SK-N-SH (cell line): ENCODE results near the gene TEX44. TPM values are rescaled to one million over a fixed set of nuclear protein-coding genes. Genes with fewer than 3 reads are reported as not detected.

Experiments
- CTCF ChIA-PET: fragments of 300-600, 350-600 bp; formaldehyde crosslinking; extraction: SDS; loops from one replicate; lab custom pipeline; 2021; lab: Yijun Ruan, JAX
- POLR2A ChIA-PET: fragments of 350-600 bp; sonication (Branson Sonifier 250); formaldehyde crosslinking; extraction: SDS; loops from one replicate; lab custom pipeline; 2020; ENCODE audit warnings: antibody characterized with exemption, inconsistent platforms; lab: Yijun Ruan, JAX
- DNase-seq: peaks from one replicate; pipeline ENCODE4 v3.0.0; 2012
- H2AFZ ChIP-seq: fragments of 200-600 bp; sonication (generic); 2 replicates; pipeline ENCODE4 v1.8.1; 2016; ENCODE audit warnings: antibody characterized with exemption, mild to moderate bottlenecking, low read depth
- H3F3A ChIP-seq: fragments of 200-600 bp; sonication (generic); replicated peaks from 2 replicates; pipeline ENCODE3; 2016; ENCODE audit warnings: antibody characterized with exemption, mild to moderate bottlenecking; ENCODE audit not compliant: insufficient read depth
- H3K27ac ChIP-seq, 2 experiments: fragments of 200-500 bp in 1 of 2; fragments of 200-600 bp in 1 of 2; sonication (Bioruptor generic) in 1 of 2; sonication (generic), shearing (Covaris generic) in 1 of 2; 2 replicates each; pipeline versions ENCODE4 v1.5.1 to v1.6.1; 2014 to 2016; ENCODE audit warnings: low read depth in 2 of 2, inconsistent platforms in 1 of 2, low read length in 1 of 2, mild to moderate bottlenecking in 1 of 2, mixed read lengths in 1 of 2
- H3K27me3 ChIP-seq: fragments of 200-600 bp; sonication (generic), shearing (Covaris generic); 2 replicates; pipeline ENCODE4 v1.6.1; 2016; ENCODE audit warnings: mixed run types; ENCODE audit not compliant: insufficient read depth
- H3K36me3 ChIP-seq, 2 experiments: fragments of 200-500 bp in 1 of 2; fragments of 200-600 bp in 1 of 2; sonication (Bioruptor generic) in 1 of 2; sonication (generic) in 1 of 2; replicated peaks in 1 of 2; 2 replicates each; pipeline versions ENCODE3 to v1.5.1; 2014 to 2016; ENCODE audit warnings: low read length in 1 of 2, mild to moderate bottlenecking in 1 of 2; ENCODE audit not compliant: insufficient read depth in 2 of 2, control insufficient read depth in 1 of 2
- H3K4me1 ChIP-seq, 2 experiments: fragments of 200-500 bp in 1 of 2; fragments of 200-600 bp in 1 of 2; sonication (Bioruptor generic) in 1 of 2; sonication (generic), shearing (Covaris generic) in 1 of 2; 2 replicates each; pipeline versions ENCODE4 v1.5.1 to v1.6.1; 2014 to 2016; ENCODE audit warnings: low read depth in 1 of 2, low read length in 1 of 2, mixed run types in 1 of 2; ENCODE audit not compliant: insufficient read depth in 2 of 2, control insufficient read depth in 1 of 2
- H3K4me2 ChIP-seq: fragments of 200-600 bp; sonication (generic), shearing (Covaris generic); 2 replicates; pipeline ENCODE4 v1.6.1; 2017; ENCODE audit warnings: mixed run types
- H3K4me3 ChIP-seq, 2 experiments: fragments of 200-500 bp in 1 of 2; fragments of 200-600 bp in 1 of 2; sonication (Bioruptor generic) in 1 of 2; sonication (generic), shearing (Covaris generic) in 1 of 2; 2 replicates each; pipeline versions ENCODE4 v1.5.1 to v1.8.1; 2014 to 2016; ENCODE audit warnings: low read depth in 2 of 2, inconsistent platforms in 1 of 2, low read length in 1 of 2, mild to moderate bottlenecking in 1 of 2, mixed read lengths in 1 of 2, moderate library complexity in 1 of 2
- H3K79me2 ChIP-seq: fragments of 200-600 bp; sonication (generic); 2 replicates; pipeline ENCODE4 v1.8.1; 2017; ENCODE audit warnings: mild to moderate bottlenecking; ENCODE audit not compliant: insufficient read depth
- H3K9ac ChIP-seq: fragments of 200-600 bp; sonication (generic); 2 replicates; pipeline ENCODE4 v1.6.1; 2017; ENCODE audit warnings: mixed run types
- H3K9me2 ChIP-seq: fragments of 200-600 bp; sonication (generic); 2 replicates; pipeline ENCODE4 v1.6.1; 2017; ENCODE audit warnings: mixed run types
- H3K9me3 ChIP-seq: fragments of 200-600 bp; sonication (generic); 2 replicates; pipeline ENCODE4 v1.6.1; 2017; ENCODE audit warnings: mixed run types, mild to moderate bottlenecking, moderate library complexity
- H4K20me1 ChIP-seq: fragments of 200-600 bp; sonication (generic); 2 replicates; pipeline ENCODE4 v1.6.1; 2017; ENCODE audit warnings: mild to moderate bottlenecking, mixed run types; ENCODE audit not compliant: insufficient read depth
- FOSL2 ChIP-seq: IDR thresholded peaks from 2 replicates; pipeline ENCODE4 v1.4.0; 2012; ENCODE audit warnings: low read depth, mild to moderate bottlenecking, moderate library complexity, borderline replicate concordance
- FOXM1 ChIP-seq: IDR thresholded peaks from 2 replicates; pipeline ENCODE4 v1.4.0; 2012; ENCODE audit warnings: low read depth, mild to moderate bottlenecking
- MEF2A ChIP-seq: IDR thresholded peaks from 2 replicates; pipeline ENCODE4 v1.4.0; 2012; ENCODE audit warnings: low read depth, borderline replicate concordance
- MXI1 ChIP-seq: IDR thresholded peaks from 2 replicates; pipeline ENCODE4 v1.6.1; 2012; ENCODE audit warnings: mild to moderate bottlenecking, low read depth, low read length, improper control_type of control experiment
- NFIC ChIP-seq: IDR thresholded peaks from 2 replicates; pipeline ENCODE4 v1.4.0; 2012; ENCODE audit warnings: borderline replicate concordance
- POLR2AphosphoS5 ChIP-seq: IDR thresholded peaks from 2 replicates; pipeline ENCODE4 v1.6.1; 2012; ENCODE audit warnings: low read depth, low read length
- RAD21 ChIP-seq: IDR thresholded peaks from 2 replicates; pipeline ENCODE4 v1.6.1; 2012; ENCODE audit warnings: mild to moderate bottlenecking, low read length
- RCOR1 ChIP-seq: fragments of 150-350 bp; IDR thresholded peaks from 2 replicates; pipeline ENCODE4 v1.6.1; 2017; ENCODE audit warnings: antibody characterized with exemption, low read length
- RXRA ChIP-seq: IDR thresholded peaks from 2 replicates; pipeline ENCODE4 v1.4.0; 2012; ENCODE audit warnings: low read depth, mild to moderate bottlenecking, borderline replicate concordance
- YY1 ChIP-seq: IDR thresholded peaks from 2 replicates; pipeline ENCODE4 v1.4.0; 2012; ENCODE audit warnings: low read depth, mild to moderate bottlenecking
- WGBS: methylation state at CpG from one replicate; pipeline ENCODE4 v1.1.6; 2017; ENCODE audit warnings: low lambda C conversion rate; 5-methylcytosine and 5-hydroxymethylcytosine counted together
- polyA plus RNA-seq, 3 experiments: library from polyadenylated mRNA; depleted of rRNA; stranded (reverse); fragments of >200 nt; gene quantifications; 2 replicates each; pipeline ENCODE4 v1.2.3, GENCODE V29; 2012
- TF ChIP-seq, protein P1 (sequence below): fragments of 150-350 bp; IDR thresholded peaks from 2 replicates; pipeline ENCODE4 v1.6.1; 2017; ENCODE audit warnings: antibody characterized with exemption, low read length, low read depth, borderline replicate concordance
- TF ChIP-seq, protein P2 (sequence below): IDR thresholded peaks from 2 replicates; pipeline ENCODE4 v1.4.0; 2012; ENCODE audit warnings: low read depth, borderline replicate concordance

TEX44 gene
- polyA plus RNA-seq, 1 of the 3 experiments (the other 2 are of a cell fraction) = not detected

- DNase-seq = no peak
- Histone ChIP-seq H2AFZ (no peak overlapping the region), H3K36me3 (no peaks in the 10 kb centered on the region), H3K9me3 (0 out of 2 replicates have a peak, but pooled peaks cover 9% of the 10 kb centered on the region), H3K79me2 (no peaks in the 10 kb centered on the region), H3K4me1 (no peaks in the 10 kb centered on the region), H3K27me3 (no peaks in the 10 kb centered on the region), H3K4me2 (no peak overlapping the region), H3F3A (no peaks in the 10 kb centered on the region), H4K20me1 (no peaks in the 10 kb centered on the region), H3K4me3 (no peak overlapping the region), H3K27ac (no peak overlapping the region), H3K9me2 (no peaks in the 10 kb centered on the region), H3K9ac (no peak overlapping the region)
- TF ChIP-seq MXI1 (no peak), NFIC (no peak)
- CTCF ChIA-PET = interaction anchor here (0.6 to 6.6 kb wide), 9 partner anchors 11 to 1503 kb away, joined by 3 to 50 read pairs (median 5); partner anchors contain the start of gene NMUR1
- POLR2A ChIA-PET = interaction anchor here (0.6 kb wide), 2 partner anchors 21 to 214 kb away, joined by 3 read pairs; no protein-coding TSS in a partner anchor
Observed at GRCh38 chr2:231552752-231553151, 39.9 kb upstream of the TEX44 start.

- 0 out of 2 replicates have a peak, but pooled peaks cover 9% of the 10 kb centered on the region for H3K9me3 ChIP-seq
- TF ChIP-seq RCOR1 (no peak), FOSL2 (no peak), YY1 (no peak), MEF2A (no peak), FOXM1 (no peak), POLR2AphosphoS5 (no peak), RXRA (no peak), RAD21 (no peak)
- TF ChIP-seq, protein P1, sequence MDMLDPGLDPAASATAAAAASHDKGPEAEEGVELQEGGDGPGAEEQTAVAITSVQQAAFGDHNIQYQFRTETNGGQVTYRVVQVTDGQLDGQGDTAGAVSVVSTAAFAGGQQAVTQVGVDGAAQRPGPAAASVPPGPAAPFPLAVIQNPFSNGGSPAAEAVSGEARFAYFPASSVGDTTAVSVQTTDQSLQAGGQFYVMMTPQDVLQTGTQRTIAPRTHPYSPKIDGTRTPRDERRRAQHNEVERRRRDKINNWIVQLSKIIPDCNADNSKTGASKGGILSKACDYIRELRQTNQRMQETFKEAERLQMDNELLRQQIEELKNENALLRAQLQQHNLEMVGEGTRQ = no peak
- TF ChIP-seq, protein P2, sequence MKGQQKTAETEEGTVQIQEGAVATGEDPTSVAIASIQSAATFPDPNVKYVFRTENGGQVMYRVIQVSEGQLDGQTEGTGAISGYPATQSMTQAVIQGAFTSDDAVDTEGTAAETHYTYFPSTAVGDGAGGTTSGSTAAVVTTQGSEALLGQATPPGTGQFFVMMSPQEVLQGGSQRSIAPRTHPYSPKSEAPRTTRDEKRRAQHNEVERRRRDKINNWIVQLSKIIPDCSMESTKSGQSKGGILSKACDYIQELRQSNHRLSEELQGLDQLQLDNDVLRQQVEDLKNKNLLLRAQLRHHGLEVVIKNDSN = no peak
- TF ChIP-seq, all 33 proteins: peak for 0
- ChIA-PET POLR2A (no interaction called here), CTCF (interaction anchor here (1.4 to 6.6 kb wide), 5 partner anchors 9 to 121 kb away, joined by 6 to 50 read pairs (median 7); partner anchors contain the start of gene NMUR1)
- no peak overlapping the region for H3K4me3 ChIP-seq
- no peak overlapping the region for H3K4me2 ChIP-seq
- no peaks in the 10 kb centered on the region for H3K27me3 ChIP-seq
- 54% methylated on average over 8 of the region's 8 CpGs for WGBS
- no peak for DNase-seq
- no peaks in the 10 kb centered on the region for H3F3A ChIP-seq
- H3K9ac ChIP-seq = no peak overlapping the region
- no peaks in the 10 kb centered on the region for H3K9me2 ChIP-seq
- H4K20me1 ChIP-seq = no peaks in the 10 kb centered on the region
- no peaks in the 10 kb centered on the region for H3K36me3 ChIP-seq
- H3K79me2 ChIP-seq = no peaks in the 10 kb centered on the region
- H3K27ac ChIP-seq = no peak overlapping the region
- no peaks in the 10 kb centered on the region for H3K4me1 ChIP-seq
- H2AFZ ChIP-seq = no peak overlapping the region
Observed at GRCh38 chr2:231554327-231554726, 38.3 kb upstream of the TEX44 start.
